GM12892 (cell line): Measurements from ENCODE around the gene IL17RE.

Experiments used
- DNase-seq: peaks from one replicate; pipeline ENCODE4 v3.0.0; 2011; ENCODE audit not compliant: insufficient read length
- FAIRE-seq: peaks from 2 replicates; lab custom pipeline; 2011; peaks lifted over from hg19 to GRCh38; lab: Jason Lieb, UNC
- POLR2A ChIP-seq: IDR thresholded peaks from 2 replicates; pipeline ENCODE4 v1.6.1; 2011; ENCODE audit warnings: low read depth, low read length, control low read depth
- POLR2AphosphoS5 ChIP-seq: IDR thresholded peaks from 2 replicates; pipeline ENCODE4 v1.6.1; 2011; ENCODE audit warnings: low read depth, low read length, control low read depth
- TAF1 ChIP-seq: IDR thresholded peaks from 2 replicates; pipeline ENCODE4 v1.6.1; 2011; ENCODE audit warnings: low read depth, mild to moderate bottlenecking, control low read depth, low read length, borderline replicate concordance

Gene IL17RE

DNA sequence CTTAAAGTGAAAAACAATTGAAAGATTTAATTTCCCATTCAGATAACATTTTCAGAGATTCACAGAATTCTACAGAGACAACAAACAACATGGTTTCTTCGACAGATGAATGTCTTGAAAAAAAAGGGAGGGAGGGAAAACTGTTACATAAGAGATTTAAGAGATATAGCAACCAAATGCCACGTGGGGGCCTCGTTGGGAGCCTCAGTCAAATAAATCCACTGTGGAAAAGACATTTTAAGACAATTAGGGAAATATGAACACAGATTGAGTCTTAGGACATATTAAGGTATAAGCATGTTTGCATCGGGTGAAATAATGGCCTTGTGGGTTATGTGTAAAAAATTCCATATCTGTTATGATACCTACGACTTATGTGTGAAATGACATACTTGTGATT lies 54.6 kb downstream of the IL17RE start:
- TF ChIP-seq TAF1 = no peak
- no peak for TF ChIP-seq POLR2A
- no peak for TF ChIP-seq POLR2AphosphoS5
- no peak for DNase-seq
- FAIRE-seq = no peak

GRCh38 chr3:9965200-9965875 lies 62.7 kb downstream of the IL17RE start:
- FAIRE-seq = no peak
- TF ChIP-seq TAF1 (no peak), POLR2AphosphoS5 (no peak), POLR2A (no peak)
- DNase-seq = no peak
